Measurements from ENCODE around the gene CLDN9. TPM values are rescaled to one million over a fixed set of nuclear protein-coding genes. Genes with fewer than 3 reads are reported as not detected.

The CLDN9 gene
- total and polyA plus RNA-seq, 9 of the 15 experiments (the other 6 are each of a cell fraction or from before 2014, with no cell fraction given), result 0.12 to 0.44 (median 0.22) TPM; not detected in 4

DNA sequence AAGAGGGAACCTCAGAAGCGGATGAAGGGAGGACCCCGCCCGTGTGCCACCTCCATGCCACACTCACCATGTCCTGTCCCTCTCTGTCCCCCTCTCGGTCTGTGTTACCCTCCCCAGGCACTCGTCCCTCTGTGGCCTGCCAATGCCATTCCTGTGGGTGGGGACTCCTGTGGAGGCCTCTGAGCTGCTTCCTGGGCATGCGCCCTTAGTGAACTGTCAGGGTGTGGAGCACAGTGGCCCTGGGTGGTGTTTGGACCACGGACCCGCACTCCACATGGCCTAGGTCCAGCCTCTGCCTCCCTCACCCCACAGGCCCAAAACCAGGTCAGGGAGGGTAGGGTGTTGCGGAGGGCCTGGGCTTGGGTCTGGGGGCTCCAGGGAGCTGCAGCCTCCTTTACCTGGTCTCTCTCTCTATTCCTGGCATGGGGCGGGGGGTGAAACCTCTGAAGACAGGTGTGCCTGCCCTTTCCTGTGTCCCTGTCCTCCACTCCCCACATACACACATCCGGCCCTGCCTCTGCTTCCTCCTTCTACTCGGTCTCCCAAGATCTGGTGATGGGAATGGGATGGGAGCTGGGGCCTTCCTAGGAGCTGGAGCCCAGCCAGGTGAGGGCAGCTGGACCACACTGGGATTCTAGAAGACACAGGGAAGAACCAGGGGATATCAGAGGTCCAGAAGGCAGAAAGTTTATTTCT, 21.0 kb upstream of the CLDN9 start:
- intact Hi-C loops (cut with micrococcal nuclease), result no loop called here
- no peaks in the 10 kb centered on the region for H3K27me3 ChIP-seq (ENCODE audit: control insufficient read depth in 2 of 2, insufficient read depth in 2 of 2, low read length in 2 of 2)
- H3K27ac ChIP-seq (ENCODE audit: extremely low read depth, low read depth, low read length), result no peak overlapping the region
- ChIA-PET CTCF (ENCODE audit: low intra/inter-chr PET ratio) (no interaction called here), POLR2A (interaction anchor here (0.6 to 1.0 kb wide), 5 partner anchors 11 to 27 kb away, joined by 3 read pairs; no protein-coding TSS in a partner anchor)
- peaks cover 0 to 43% of the 10 kb centered on the region in 2 experiments; a peak in 2 of 5 replicates for H3K4me1 ChIP-seq (replicated peaks in 1 of 2; ENCODE audit: control insufficient read depth in 2 of 2, insufficient read depth in 2 of 2, low read length in 2 of 2)
- ATAC-seq (no peak), FAIRE-seq (no peak), DNase-seq (ENCODE audit: extremely low read depth in 1 of 4, low spot score in 3 of 4) (no peak)
- no peak overlapping the region for H3K4me2 ChIP-seq (ENCODE audit: insufficient read depth, low read length)
- TF ChIP-seq MED1 (CRISPR knock-in tag; IDR thresholded peaks at IDR 0.05; ENCODE audit: borderline replicate concordance) (no peak), FUS (optimal IDR thresholded peaks at IDR 0.05; ENCODE audit: low read depth, low read length) (no peak), BRD9 (IDR thresholded peaks at IDR 0.05; ENCODE audit: low read depth, partially characterized antibody) (no peak), POLR3G (IDR thresholded peaks at IDR 0.05; ENCODE audit: extremely low read depth, insufficient read length, insufficient replicate concordance) (no peak), ZNF24 (IDR thresholded peaks at IDR 0.05) (no peak), LARP7 (IDR thresholded peaks at IDR 0.05) (no peak), GTF2A2 (tag; IDR thresholded peaks at IDR 0.05) (no peak), GATAD2A (IDR thresholded peaks at IDR 0.05) (no peak), MAFK (IDR thresholded peaks at IDR 0.05; ENCODE audit: low read length) (no peak), EWSR1 (IDR thresholded peaks at IDR 0.05; ENCODE audit: borderline replicate concordance, low read depth, partially characterized antibody) (no peak), PTRF (tag; IDR thresholded peaks at IDR 0.05) (no peak), KHSRP (IDR thresholded peaks at IDR 0.05) (no peak), TAF1 (IDR thresholded peaks at IDR 0.05; ENCODE audit: control insufficient read depth, extremely low read depth, insufficient read depth, low read length, severe bottlenecking) (no peak), ZNF507 (tag; conservative IDR thresholded peaks at IDR 0.05) (no peak), NR3C1 (CRISPR knock-in tag; IDR thresholded peaks at IDR 0.05) (no peak), RBFOX2 (IDR thresholded peaks at IDR 0.05; ENCODE audit: low read depth, low read length) (no peak), FOXK2 (conservative IDR thresholded peaks at IDR 0.05 in 1 of 2, IDR thresholded peaks at IDR 0.05 in 1 of 2; ENCODE audit: low read depth in 2 of 2) (no peak), BHLHE40 (IDR thresholded peaks at IDR 0.05; ENCODE audit: low read length) (no peak)
- TF ChIP-seq, protein P1, sequence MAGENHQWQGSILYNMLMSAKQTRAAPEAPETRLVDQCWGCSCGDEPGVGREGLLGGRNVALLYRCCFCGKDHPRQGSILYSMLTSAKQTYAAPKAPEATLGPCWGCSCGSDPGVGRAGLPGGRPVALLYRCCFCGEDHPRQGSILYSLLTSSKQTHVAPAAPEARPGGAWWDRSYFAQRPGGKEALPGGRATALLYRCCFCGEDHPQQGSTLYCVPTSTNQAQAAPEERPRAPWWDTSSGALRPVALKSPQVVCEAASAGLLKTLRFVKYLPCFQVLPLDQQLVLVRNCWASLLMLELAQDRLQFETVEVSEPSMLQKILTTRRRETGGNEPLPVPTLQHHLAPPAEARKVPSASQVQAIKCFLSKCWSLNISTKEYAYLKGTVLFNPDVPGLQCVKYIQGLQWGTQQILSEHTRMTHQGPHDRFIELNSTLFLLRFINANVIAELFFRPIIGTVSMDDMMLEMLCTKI (IDR thresholded peaks at IDR 0.05; ENCODE audit: partially characterized antibody), result no peak
- TF ChIP-seq, protein P2, sequence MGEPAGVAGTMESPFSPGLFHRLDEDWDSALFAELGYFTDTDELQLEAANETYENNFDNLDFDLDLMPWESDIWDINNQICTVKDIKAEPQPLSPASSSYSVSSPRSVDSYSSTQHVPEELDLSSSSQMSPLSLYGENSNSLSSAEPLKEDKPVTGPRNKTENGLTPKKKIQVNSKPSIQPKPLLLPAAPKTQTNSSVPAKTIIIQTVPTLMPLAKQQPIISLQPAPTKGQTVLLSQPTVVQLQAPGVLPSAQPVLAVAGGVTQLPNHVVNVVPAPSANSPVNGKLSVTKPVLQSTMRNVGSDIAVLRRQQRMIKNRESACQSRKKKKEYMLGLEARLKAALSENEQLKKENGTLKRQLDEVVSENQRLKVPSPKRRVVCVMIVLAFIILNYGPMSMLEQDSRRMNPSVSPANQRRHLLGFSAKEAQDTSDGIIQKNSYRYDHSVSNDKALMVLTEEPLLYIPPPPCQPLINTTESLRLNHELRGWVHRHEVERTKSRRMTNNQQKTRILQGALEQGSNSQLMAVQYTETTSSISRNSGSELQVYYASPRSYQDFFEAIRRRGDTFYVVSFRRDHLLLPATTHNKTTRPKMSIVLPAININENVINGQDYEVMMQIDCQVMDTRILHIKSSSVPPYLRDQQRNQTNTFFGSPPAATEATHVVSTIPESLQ (CRISPR knock-in tag; IDR thresholded peaks at IDR 0.05), result no peak
- no TSS peak for BruUV-seq (replicated peaks)
- no peaks in the 10 kb centered on the region for H3K9me3 ChIP-seq (replicated peaks; ENCODE audit: control insufficient read depth, insufficient read depth, low read depth, low read length)
- H2AFZ ChIP-seq (ENCODE audit: low read depth, low read length), result no peak overlapping the region
- peak overlapping the region in 1 of 2 experiments; percentile 75; a peak in 2 of 4 replicates for H3K9ac ChIP-seq (ENCODE audit: insufficient read depth in 1 of 2, low read depth in 2 of 2, low read length in 2 of 2)
- no peaks in the 10 kb centered on the region for H3K36me3 ChIP-seq (ENCODE audit: control insufficient read depth, insufficient read depth, low read length)
- no peak overlapping the region for H3K4me3 ChIP-seq
- WGBS (ENCODE audit: insufficient coverage, low coverage, missing lambda C conversion rate), result 56% methylated on average over 8 of the region's 12 CpGs
- H3K9me1 ChIP-seq (ENCODE audit: control insufficient read depth, insufficient read depth, low read length), result no peaks in the 10 kb centered on the region
- in situ Hi-C loops (cut with MboI), result no loop called here
- no peaks in the 10 kb centered on the region for H3K79me2 ChIP-seq (ENCODE audit: control insufficient read depth, insufficient read depth, low read length)
- no peaks in the 10 kb centered on the region for H4K20me1 ChIP-seq (replicated peaks; ENCODE audit: control insufficient read depth, insufficient read depth, low read length)
